GM10266 (cell line): ENCODE measurements around the gene ZBTB12.

Experiments
- DNase-seq: peaks from one replicate; pipeline ENCODE4 v3.0.0; 2012; ENCODE audit errors: extremely low spot score
- CTCF ChIP-seq: IDR thresholded peaks from 2 replicates; pipeline ENCODE4 v1.5.1; 2012; ENCODE audit warnings: mild to moderate bottlenecking, low read depth; ENCODE audit not compliant: control insufficient read depth, insufficient read depth; ENCODE audit errors: missing control alignments

Gene ZBTB12

GRCh38 chr6:31851485-31851832 lies 50.4 kb downstream of the ZBTB12 start:
- TF ChIP-seq CTCF, result no peak
- no peak for DNase-seq

GRCh38 chr6:31850765-31851484 lies 51.0 kb downstream of the ZBTB12 start:
- DNase-seq, result no peak
- no peak for TF ChIP-seq CTCF
